Fibroblast of villous mesenchyme (primary cell): Measurements from ENCODE around the gene DMGDH. TPM values are rescaled to one million over a fixed set of nuclear protein-coding genes. Genes with fewer than 3 reads are reported as not detected.

Experiments
- DNase-seq: peaks from one replicate; pipeline ENCODE4 v3.0.0-alpha.2; 2010; ENCODE audit warnings: low read depth
- H3K4me3 ChIP-seq: 2 replicates; pipeline ENCODE4 v1.5.1; 2011; ENCODE audit warnings: low read depth, mild to moderate bottlenecking, low read length
- total RNA-seq: library from RNA; depleted of rRNA; stranded (reverse); fragments of >200 nt; gene quantifications from 2 replicates; pipeline ENCODE4 v1.2.3, GENCODE V29; 2012
- TF ChIP-seq, protein P1 (sequence below): IDR thresholded peaks from 2 replicates; pipeline ENCODE4 v1.5.1; 2012; ENCODE audit warnings: low read depth, mild to moderate bottlenecking, low read length; ENCODE audit not compliant: insufficient read depth

Gene DMGDH
- total RNA-seq, 1 donor: 6.9 TPM

DNA sequence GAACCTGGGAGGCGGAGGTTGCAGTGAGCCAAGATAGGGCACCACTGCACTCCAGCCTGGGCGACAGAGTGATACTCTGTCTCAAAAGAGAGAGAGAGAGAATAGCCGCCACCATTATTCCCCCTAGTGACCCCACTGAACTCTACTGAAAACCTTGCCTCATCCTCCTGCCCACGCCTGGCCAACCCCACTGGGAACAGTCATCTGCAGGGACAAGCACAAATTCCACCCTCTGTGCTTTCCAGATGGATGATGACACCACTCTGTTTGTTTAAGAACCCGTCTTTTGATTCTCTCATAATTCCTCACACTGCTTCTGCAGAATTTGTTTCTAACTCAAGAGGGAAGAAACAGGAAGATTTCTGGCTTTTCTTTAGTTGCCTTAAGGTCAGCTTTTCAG lies 12.3 kb upstream of the DMGDH start:
- TF ChIP-seq, protein P1, sequence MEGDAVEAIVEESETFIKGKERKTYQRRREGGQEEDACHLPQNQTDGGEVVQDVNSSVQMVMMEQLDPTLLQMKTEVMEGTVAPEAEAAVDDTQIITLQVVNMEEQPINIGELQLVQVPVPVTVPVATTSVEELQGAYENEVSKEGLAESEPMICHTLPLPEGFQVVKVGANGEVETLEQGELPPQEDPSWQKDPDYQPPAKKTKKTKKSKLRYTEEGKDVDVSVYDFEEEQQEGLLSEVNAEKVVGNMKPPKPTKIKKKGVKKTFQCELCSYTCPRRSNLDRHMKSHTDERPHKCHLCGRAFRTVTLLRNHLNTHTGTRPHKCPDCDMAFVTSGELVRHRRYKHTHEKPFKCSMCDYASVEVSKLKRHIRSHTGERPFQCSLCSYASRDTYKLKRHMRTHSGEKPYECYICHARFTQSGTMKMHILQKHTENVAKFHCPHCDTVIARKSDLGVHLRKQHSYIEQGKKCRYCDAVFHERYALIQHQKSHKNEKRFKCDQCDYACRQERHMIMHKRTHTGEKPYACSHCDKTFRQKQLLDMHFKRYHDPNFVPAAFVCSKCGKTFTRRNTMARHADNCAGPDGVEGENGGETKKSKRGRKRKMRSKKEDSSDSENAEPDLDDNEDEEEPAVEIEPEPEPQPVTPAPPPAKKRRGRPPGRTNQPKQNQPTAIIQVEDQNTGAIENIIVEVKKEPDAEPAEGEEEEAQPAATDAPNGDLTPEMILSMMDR: no peak
- no peak for DNase-seq

DNA sequence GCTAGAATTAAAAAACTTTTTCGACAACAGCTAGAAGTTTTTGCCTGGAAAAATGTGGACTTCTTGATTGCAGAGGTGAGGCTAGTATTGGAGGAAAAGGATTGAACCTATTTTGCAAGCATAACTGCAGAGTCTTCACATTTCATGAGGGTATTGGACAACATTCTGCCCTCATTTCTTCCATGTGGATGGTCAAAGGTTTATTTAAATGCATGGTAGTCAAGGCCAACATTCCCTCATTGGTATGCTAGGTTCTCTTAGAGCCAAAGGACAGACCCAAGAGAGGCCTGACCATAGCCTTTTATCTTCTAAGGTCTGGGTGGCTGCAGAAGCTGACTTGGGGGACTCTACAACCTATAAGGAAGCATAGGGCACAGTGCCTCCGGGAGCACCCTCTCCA lies 11.3 kb upstream of the DMGDH start:
- TF ChIP-seq, protein P1: no peak
- DNase-seq: no peak
- H3K4me3 ChIP-seq: no peak overlapping the region

More for the DNA sequence above, 12.3 kb upstream of the DMGDH start:
- H3K4me3 ChIP-seq: no peak overlapping the region

DNA sequence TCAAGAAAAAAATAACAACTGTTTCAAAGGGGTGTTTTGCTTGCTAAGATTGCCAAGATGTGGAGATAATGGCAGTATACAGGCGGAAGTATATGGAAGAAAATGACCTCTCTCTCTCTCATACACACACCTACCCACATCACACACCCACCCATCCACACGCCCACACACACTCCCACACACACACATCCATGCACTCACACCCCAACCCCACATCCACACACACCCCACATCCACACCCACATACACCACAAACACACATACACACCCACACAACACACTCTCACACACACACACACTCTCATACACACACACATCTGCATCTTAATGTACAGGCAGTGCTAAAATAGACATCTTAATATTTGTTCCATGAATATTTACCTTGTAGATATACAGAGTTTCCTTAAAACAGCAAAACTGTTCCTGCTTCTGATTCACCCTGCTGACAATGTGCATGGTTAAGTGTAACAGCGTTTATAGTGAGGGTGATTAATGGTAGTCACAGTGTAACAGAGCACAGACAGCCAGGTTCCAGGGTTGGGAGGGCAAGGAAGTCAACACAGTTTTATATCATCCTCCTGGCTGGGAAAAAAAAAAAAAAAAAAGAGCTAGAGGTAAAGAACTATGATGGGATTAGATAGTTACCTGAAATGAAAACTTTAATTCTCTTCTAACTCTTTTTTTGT lies 8.3 kb upstream of the DMGDH start:
- H3K4me3 ChIP-seq: no peak overlapping the region
- DNase-seq: peak; percentile 23
- TF ChIP-seq, protein P1: no peak

DNA sequence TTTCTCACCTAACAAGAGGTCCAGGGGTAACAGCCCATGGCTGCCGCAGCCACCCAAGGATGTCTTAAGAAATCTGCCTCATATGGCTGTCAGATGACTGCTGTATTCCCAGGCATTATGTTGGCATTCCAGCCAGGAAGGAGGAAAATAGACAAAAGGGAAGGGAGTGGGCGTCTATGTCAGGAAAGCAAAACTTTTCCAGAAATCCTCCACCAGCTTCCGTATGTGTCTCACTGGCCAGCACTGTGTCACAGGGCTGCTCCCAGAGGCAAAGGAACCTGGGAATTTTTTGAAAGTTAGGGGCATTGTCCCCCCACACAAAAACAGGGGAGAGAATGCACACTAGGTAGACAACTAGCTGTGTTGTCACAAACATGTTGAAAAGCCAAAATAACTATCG lies 7.3 kb upstream of the DMGDH start:
- no peak for DNase-seq
- H3K4me3 ChIP-seq: no peak overlapping the region
- TF ChIP-seq, protein P1: no peak

DNA sequence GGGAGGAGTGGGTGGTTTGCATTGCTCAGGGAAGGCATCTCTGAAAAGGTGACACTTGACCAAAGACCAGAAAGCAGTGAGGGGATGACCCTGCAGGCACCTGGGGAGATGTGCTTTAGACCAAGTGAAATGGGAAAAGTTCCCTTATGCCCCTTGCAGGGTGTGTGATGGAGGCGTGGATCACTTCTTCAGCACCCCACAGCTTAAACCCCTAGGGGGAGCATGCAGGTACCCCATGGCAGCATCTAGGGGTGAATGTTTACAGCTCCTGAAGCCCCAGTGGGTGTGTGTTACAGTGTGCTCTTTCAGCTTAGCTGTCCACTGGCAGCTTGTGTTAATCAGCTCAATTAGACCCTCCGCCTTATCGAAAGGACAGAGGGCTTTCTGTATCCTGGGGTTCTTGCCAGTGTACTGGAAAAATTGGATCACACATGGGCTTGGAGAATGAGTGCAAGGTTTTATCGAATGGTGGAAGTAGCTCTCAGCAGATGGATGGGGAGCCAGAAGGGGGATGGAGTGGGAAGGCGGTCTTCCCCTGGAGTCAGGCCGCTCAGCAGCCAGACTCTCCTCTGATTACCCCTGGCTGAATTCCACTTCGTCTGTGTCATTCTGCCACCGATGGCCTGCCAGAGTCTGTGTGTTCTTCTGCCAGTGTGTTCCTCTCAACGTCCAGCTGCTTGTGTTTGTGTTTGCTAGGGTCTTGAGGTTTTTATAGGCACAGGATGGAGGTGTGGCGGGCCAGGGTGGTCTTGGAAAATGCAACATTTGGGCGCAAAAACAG lies 6.4 kb upstream of the DMGDH start:
- no peak for DNase-seq
- TF ChIP-seq, protein P1: no peak

DNA sequence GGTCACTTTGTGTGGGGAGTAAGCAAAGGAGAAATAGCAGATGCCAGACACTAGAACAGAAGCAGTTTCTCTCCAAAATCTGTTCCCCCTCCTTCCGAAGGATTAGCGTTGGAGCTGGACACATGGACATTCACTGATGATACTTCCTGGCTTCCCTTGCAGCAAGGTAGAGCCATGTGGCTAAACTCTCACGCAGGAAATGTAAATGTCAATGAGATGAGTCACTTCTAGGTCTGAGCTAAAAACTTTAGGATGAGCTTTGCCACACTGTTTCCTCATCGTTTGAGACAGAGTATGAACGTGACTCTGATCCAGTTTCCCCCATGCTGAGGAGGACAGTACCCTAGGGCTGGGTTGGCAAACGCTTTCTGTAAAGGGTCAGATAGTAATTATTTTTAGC lies 5.2 kb upstream of the DMGDH start:
- TF ChIP-seq, protein P1: no peak
- H3K4me3 ChIP-seq: no peak overlapping the region
- peak; percentile 66 for DNase-seq

More for the DNA sequence above, 6.4 kb upstream of the DMGDH start:
- H3K4me3 ChIP-seq: no peak overlapping the region
